Hindlimb muscle (tissue), 1 donor: Measurements from ENCODE around the gene MUS81. TPM values are rescaled to one million over a fixed set of nuclear protein-coding genes. Genes with fewer than 3 reads are reported as not detected.

Source experiments
- polyA plus RNA-seq: library from polyadenylated mRNA; unstranded; fragments of 120-200 nt; gene quantifications from one replicate; pipeline ENCODE4 v1.2.1, GENCODE V29; 2013; ENCODE audit not compliant: insufficient read length

MUS81 gene
- polyA plus RNA-seq, 1 donor = 52.3 TPM

Other genes starting within 250 kb of the MUS81 start
- gene MAP3K11, start 246.2 kb upstream of the MUS81 start, polyA plus RNA-seq = 33.6 TPM
- 21.7 TPM for gene PCNX3, start 244.7 kb upstream of the MUS81 start, polyA plus RNA-seq
- 41.7 TPM for gene SIPA1, start 222.3 kb upstream of the MUS81 start, polyA plus RNA-seq
- gene RELA, start 197.5 kb upstream of the MUS81 start, polyA plus RNA-seq = 50.6 TPM
- 39.2 TPM for gene KAT5, start 148.2 kb upstream of the MUS81 start, polyA plus RNA-seq
- gene RNASEH2C, start 139.6 kb upstream of the MUS81 start, polyA plus RNA-seq = 25.7 TPM
- 2.1 TPM for gene AP5B1, start 79.5 kb upstream of the MUS81 start, polyA plus RNA-seq
- not detected for gene OVOL1, start 73.4 kb upstream of the MUS81 start, polyA plus RNA-seq
- 1.6 TPM for gene SNX32, start 26.5 kb upstream of the MUS81 start, polyA plus RNA-seq
- 626 TPM for gene CFL1, start 2.3 kb upstream of the MUS81 start, polyA plus RNA-seq
- 87.9 TPM for gene EFEMP2, start 12.4 kb downstream of the MUS81 start, polyA plus RNA-seq
- gene CTSW, start 19.4 kb downstream of the MUS81 start, polyA plus RNA-seq = 0.81 TPM
- gene FIBP, start 28.0 kb downstream of the MUS81 start, polyA plus RNA-seq = 59.8 TPM
- 22.2 TPM for gene CCDC85B, start 30.2 kb downstream of the MUS81 start, polyA plus RNA-seq
- 0.54 TPM for gene FOSL1, start 40.0 kb downstream of the MUS81 start, polyA plus RNA-seq
- gene C11orf68, start 58.6 kb downstream of the MUS81 start, polyA plus RNA-seq = 36.2 TPM
- 82.7 TPM for gene DRAP1, start 59.0 kb downstream of the MUS81 start, polyA plus RNA-seq
- gene TSGA10IP, start 85.0 kb downstream of the MUS81 start, polyA plus RNA-seq = 0.32 TPM
- gene SART1, start 101.3 kb downstream of the MUS81 start, polyA plus RNA-seq = 46.2 TPM
- gene EIF1AD, start 141.7 kb downstream of the MUS81 start, polyA plus RNA-seq = 17.6 TPM
- gene BANF1, start 142.1 kb downstream of the MUS81 start, polyA plus RNA-seq = 217 TPM
- not detected for gene CST6, start 151.6 kb downstream of the MUS81 start, polyA plus RNA-seq
- gene CATSPER1, start 166.0 kb downstream of the MUS81 start, polyA plus RNA-seq = 0.12 TPM
- 0.34 TPM for gene GAL3ST3, start 188.7 kb downstream of the MUS81 start, polyA plus RNA-seq
- 128 TPM for gene SF3B2, start 191.9 kb downstream of the MUS81 start, polyA plus RNA-seq
- 37.1 TPM for gene PACS1, start 209.8 kb downstream of the MUS81 start, polyA plus RNA-seq